RWPE1 (cell line): ENCODE measurements around the gene COL26A1.

Source experiments
- CTCF ChIA-PET: fragments of 350-600 bp; sonication (Branson Sonifier 250); formaldehyde crosslinking; extraction: SDS; loops from one replicate; lab custom pipeline; 2021; lab: Yijun Ruan, JAX
- POLR2A ChIA-PET: fragments of 400-600 bp; formaldehyde crosslinking; extraction: SDS; loops from one replicate; lab custom pipeline; 2020; ENCODE audit warnings: antibody characterized with exemption; ENCODE audit not compliant: low non-redundant PET; lab: Yijun Ruan, JAX
- DNase-seq: peaks from one replicate; pipeline ENCODE4 v3.0.0; 2012; ENCODE audit warnings: low spot score
- H3K27ac ChIP-seq: fragments of 450-650 bp; 2 replicates; pipeline ENCODE4 v1.5.1; 2017
- TF ChIP-seq, protein P1 (sequence below): fragments of 450-650 bp; conservative IDR thresholded peaks from 2 replicates; pipeline ENCODE4 v1.5.1; 2017; ENCODE audit warnings: low read depth, mild to moderate bottlenecking

The COL26A1 gene

DNA sequence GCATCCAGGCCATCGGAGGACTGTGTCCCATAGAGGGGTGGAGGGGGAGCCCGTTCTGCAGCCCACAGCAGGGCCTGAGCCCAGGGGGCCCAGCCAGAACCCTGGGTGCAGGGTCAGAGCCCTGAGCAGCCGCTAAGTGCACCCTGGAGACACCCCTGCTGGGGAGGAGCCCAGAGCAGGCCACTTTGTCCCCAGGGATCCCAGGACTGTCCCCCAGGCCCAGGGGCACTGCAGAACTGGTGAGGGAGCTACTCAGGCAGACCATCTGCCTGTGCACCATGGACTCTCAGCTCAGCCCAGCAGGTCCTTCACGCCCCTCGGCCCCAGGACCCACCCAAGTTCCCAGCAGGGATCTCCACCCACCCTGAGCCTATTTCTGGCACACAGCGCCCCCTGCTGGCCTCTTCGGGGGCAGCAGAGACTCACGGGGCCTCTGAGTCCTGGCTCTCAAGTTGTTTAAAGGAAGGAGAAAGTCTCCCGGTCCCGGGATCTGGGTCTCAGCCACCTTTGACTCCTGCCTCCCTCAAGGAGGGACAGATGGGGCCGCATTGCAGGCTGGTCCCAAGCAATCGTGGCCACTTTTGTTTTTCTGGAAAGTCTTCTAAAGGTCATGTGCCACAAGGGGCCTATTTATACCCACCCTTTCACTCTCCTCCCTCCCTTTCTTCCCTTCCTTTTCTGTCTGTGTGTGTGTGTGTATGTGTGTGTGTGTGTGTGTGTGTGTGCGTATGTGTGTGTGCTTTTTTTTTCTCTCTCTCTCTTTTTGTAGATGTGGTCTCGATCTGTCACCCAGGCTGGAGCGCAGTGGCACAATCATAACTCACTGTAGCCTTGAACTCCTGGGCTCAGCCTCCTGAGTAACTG, 176.2 kb downstream of the COL26A1 start:
- TF ChIP-seq, protein P1, sequence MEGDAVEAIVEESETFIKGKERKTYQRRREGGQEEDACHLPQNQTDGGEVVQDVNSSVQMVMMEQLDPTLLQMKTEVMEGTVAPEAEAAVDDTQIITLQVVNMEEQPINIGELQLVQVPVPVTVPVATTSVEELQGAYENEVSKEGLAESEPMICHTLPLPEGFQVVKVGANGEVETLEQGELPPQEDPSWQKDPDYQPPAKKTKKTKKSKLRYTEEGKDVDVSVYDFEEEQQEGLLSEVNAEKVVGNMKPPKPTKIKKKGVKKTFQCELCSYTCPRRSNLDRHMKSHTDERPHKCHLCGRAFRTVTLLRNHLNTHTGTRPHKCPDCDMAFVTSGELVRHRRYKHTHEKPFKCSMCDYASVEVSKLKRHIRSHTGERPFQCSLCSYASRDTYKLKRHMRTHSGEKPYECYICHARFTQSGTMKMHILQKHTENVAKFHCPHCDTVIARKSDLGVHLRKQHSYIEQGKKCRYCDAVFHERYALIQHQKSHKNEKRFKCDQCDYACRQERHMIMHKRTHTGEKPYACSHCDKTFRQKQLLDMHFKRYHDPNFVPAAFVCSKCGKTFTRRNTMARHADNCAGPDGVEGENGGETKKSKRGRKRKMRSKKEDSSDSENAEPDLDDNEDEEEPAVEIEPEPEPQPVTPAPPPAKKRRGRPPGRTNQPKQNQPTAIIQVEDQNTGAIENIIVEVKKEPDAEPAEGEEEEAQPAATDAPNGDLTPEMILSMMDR: peak; percentile 93
- H3K27ac ChIP-seq: no peak overlapping the region
- ChIA-PET CTCF (interaction anchor here (0.5 to 0.7 kb wide), 6 partner anchors 15 to 732 kb away, joined by 3 to 5 read pairs (median 3); no protein-coding TSS in a partner anchor), POLR2A (no interaction called here)
- peak; percentile 71 for DNase-seq

DNA sequence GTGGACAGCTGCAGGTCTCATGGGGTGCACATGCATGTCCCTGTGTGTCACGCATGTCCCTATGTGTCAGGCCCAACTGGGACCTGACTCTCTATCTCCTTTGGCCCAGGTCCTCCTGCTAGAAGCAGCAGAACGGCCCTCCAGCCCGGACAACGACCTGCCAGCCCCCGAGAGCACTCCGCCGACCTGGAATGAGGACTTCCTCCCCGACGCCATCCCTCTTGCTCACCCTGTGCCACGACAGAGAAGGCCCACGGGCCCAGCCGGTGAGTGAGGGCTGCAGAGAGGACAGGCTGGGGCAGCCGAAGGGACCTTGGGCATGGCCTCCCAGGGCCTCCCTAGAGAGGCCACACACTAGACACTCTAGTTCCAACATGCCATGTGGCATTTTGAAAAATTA, 177.1 kb downstream of the COL26A1 start:
- no peak for DNase-seq
- TF ChIP-seq, protein P1: no peak
- CTCF ChIA-PET: interaction anchor here (0.6 kb wide), 1 partner anchor 695 kb away, joined by 6 read pairs; no protein-coding TSS in a partner anchor
- POLR2A ChIA-PET: no interaction called here
- no peak overlapping the region for H3K27ac ChIP-seq

DNA sequence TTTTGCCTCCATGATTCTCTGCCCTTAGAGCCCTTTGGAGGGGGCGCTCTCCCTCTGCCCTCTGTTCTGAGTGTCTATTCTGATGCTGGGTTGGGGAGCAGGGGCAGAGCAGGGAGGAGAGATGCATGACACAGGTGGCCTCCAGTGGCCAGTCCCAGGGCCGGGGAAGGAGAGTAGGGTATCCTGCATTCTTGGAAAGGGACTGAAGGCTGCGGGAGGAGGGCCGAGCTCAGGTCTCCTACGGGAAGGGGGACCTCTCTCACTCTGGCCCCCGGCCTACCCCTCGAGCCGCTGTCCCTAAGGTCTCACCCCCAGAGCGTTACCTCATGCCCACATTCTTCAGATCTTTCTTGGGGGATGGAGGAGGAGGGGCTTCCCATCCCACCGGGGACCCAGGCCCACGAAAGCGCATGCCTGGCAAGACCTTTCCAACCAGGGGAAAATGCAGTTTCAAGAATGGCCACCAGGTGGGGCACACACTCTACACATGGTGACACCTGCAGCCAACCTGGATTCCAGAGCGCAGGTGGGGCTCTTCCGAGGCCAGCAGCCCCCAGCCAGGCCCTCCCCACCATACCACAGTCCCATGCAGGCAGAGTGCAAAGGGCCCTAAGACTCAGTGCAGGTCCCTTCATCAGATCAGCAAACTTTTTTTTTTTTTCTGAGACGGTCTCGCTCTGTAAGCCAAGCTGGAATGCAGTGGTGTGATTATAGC, 180.0 kb downstream of the COL26A1 start:
- ChIA-PET POLR2A (no interaction called here), CTCF (interaction anchor here (0.6 to 1.6 kb wide), 31 partner anchors 17 to 776 kb away, joined by 3 to 7 read pairs (median 3); partner anchors contain the start of gene CUX1)
- no peak overlapping the region for H3K27ac ChIP-seq
- DNase-seq: peak; percentile 54
- TF ChIP-seq, protein P1: peak; percentile 95

DNA sequence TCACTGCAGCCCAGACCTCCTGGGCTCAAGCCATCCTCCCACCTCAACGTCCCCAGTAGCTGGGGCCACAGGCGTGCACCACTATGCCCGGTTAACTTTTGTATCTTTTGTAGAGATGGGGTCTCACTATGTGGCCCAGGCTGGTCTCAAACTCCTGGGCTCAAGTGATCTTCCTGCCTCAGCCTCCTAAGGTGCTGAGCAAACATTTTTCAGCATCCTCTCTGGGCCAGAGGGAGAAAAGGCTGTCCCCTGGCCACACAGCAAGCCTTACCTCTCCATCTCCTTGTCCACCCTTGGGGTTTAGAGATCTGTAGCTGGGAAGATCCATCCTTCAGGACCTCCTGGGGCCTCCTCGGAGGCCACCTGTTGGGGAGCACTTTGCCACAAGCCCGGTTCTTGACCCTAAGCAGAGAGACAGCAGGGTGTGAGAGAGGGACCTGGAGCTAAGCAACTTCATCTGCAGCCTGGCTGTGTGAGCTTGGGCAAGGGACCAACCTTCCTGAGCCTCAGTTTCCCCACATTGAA, 180.6 kb downstream of the COL26A1 start:
- ChIA-PET POLR2A (no interaction called here), CTCF (interaction anchor here (0.6 to 1.6 kb wide), 20 partner anchors 20 to 775 kb away, joined by 3 to 7 read pairs (median 3); partner anchors contain the start of gene CUX1)

DNA sequence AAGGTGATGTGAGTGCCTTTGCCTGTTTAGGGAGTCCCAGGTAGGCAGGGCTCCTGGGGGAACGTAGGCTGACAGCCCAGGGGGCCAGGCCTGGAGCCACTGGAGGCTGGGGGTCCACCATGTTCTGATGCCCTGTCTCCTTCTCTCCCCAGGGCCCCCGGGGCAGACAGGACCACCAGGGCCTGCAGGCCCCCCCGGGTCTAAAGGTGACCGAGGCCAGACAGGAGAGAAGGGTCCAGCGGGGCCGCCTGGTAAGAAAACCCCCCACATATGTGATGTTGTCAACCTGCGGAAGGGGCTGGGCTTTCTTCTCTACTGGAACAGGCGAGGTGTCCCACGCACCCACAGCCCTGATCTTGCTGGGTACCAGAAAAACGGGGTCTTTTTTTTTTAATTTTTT, 181.2 kb downstream of the COL26A1 start:
- ChIA-PET CTCF (interaction anchor here (0.7 to 1.6 kb wide), 4 partner anchors 20 to 730 kb away, joined by 3 to 6 read pairs (median 4); no protein-coding TSS in a partner anchor), POLR2A (no interaction called here)
- TF ChIP-seq, protein P1: no peak
- H3K27ac ChIP-seq: no peak overlapping the region
- DNase-seq: no peak

More for the DNA sequence above, 180.6 kb downstream of the COL26A1 start:
- TF ChIP-seq, protein P1: no peak
- H3K27ac ChIP-seq: no peak overlapping the region
- DNase-seq: no peak
